Trophoblast cell (in vitro differentiated cells and primary cell): ENCODE results near the gene NPM3.

Source experiments
- DNase-seq, 2 donors: peaks; one replicate each; pipeline ENCODE4 v3.0.0-alpha.2; 2016
- H2AFZ ChIP-seq: 2 replicates; pipeline ENCODE4 v1.6.1; 2013; ENCODE audit warnings: low read length, moderate library complexity, mild to moderate bottlenecking; ENCODE audit not compliant: insufficient read depth, poor library complexity
- H2AK5ac ChIP-seq: 2 replicates; pipeline ENCODE4 v1.6.1; 2013; ENCODE audit warnings: mild to moderate bottlenecking, low read length
- H2BK120ac ChIP-seq: 2 replicates; pipeline ENCODE4 v1.6.1; 2013; ENCODE audit warnings: low read length, mild to moderate bottlenecking, moderate library complexity; ENCODE audit not compliant: insufficient read depth, poor library complexity
- H2BK12ac ChIP-seq: 2 replicates; pipeline ENCODE4 v1.6.1; 2013; ENCODE audit warnings: mild to moderate bottlenecking, low read length, moderate library complexity
- H2BK5ac ChIP-seq: 2 replicates; pipeline ENCODE4 v1.6.1; 2013; ENCODE audit warnings: low read length, low read depth, moderate library complexity, mild to moderate bottlenecking; ENCODE audit not compliant: poor library complexity
- H3K14ac ChIP-seq: 2 replicates; pipeline ENCODE4 v1.6.1; 2013; ENCODE audit warnings: mild to moderate bottlenecking, low read length
- H3K18ac ChIP-seq: 2 replicates; pipeline ENCODE4 v1.6.1; 2013; ENCODE audit warnings: mild to moderate bottlenecking, low read length
- H3K23ac ChIP-seq: 2 replicates; pipeline ENCODE4 v1.6.1; 2013; ENCODE audit warnings: low read length
- H3K27ac ChIP-seq: 2 replicates; pipeline ENCODE4 v1.5.1; 2013; ENCODE audit warnings: low read depth, mild to moderate bottlenecking, inconsistent platforms, low read length, moderate library complexity
- H3K27me3 ChIP-seq: 2 replicates; pipeline ENCODE4 v1.6.1; 2013; ENCODE audit warnings: inconsistent platforms, mild to moderate bottlenecking, low read length, moderate library complexity; ENCODE audit not compliant: insufficient read depth
- H3K36me3 ChIP-seq, 2 experiments: 1 replicate in 1 of 2; 2 replicates in 1 of 2; pipeline ENCODE4 v1.6.1; 2013; ENCODE audit warnings: low read length in 2 of 2, mild to moderate bottlenecking in 2 of 2, moderate library complexity in 1 of 2; ENCODE audit not compliant: insufficient read depth in 2 of 2, control insufficient read depth in 1 of 2
- H3K4ac ChIP-seq: 2 replicates; pipeline ENCODE4 v1.6.1; 2013; ENCODE audit warnings: low read depth, mild to moderate bottlenecking, low read length, moderate library complexity
- H3K4me1 ChIP-seq, 2 experiments: 1 replicate in 1 of 2; 2 replicates in 1 of 2; pipeline ENCODE4 v1.6.1; 2013; ENCODE audit warnings: low read length in 2 of 2, mild to moderate bottlenecking in 2 of 2, moderate library complexity in 1 of 2; ENCODE audit not compliant: insufficient read depth in 2 of 2, control insufficient read depth in 1 of 2
- H3K4me2 ChIP-seq: 2 replicates; pipeline ENCODE4 v1.6.1; 2013; ENCODE audit warnings: inconsistent platforms, mild to moderate bottlenecking, low read length, moderate library complexity
- H3K4me3 ChIP-seq: 2 replicates; pipeline ENCODE4 v1.5.1; 2013; ENCODE audit warnings: mild to moderate bottlenecking, low read depth, low read length, inconsistent platforms
- H3K79me1 ChIP-seq: one replicate; pipeline ENCODE4 v1.6.1; 2013; ENCODE audit warnings: low read length
- H3K79me2 ChIP-seq: 2 replicates; pipeline ENCODE4 v1.6.1; 2013; ENCODE audit warnings: low read length, mild to moderate bottlenecking; ENCODE audit not compliant: control insufficient read depth, insufficient read depth, poor library complexity
- H3K9ac ChIP-seq: 2 replicates; pipeline ENCODE4 v1.6.1; 2013; ENCODE audit warnings: mild to moderate bottlenecking, low read length
- H3K9me3 ChIP-seq: 2 replicates; pipeline ENCODE4 v1.6.1; 2013; ENCODE audit warnings: low read depth, mild to moderate bottlenecking, control low read depth, inconsistent platforms, low read length; ENCODE audit not compliant: insufficient read depth
- H4K12ac ChIP-seq: 2 replicates; pipeline ENCODE4 v1.6.1; 2013; ENCODE audit warnings: low read depth, mild to moderate bottlenecking, low read length, moderate library complexity
- H4K8ac ChIP-seq: 2 replicates; pipeline ENCODE4 v1.6.1; 2013; ENCODE audit warnings: low read depth, mild to moderate bottlenecking, low read length, moderate library complexity
- H4K91ac ChIP-seq: one replicate; pipeline ENCODE4 v1.6.1; 2013; ENCODE audit warnings: low read depth, mild to moderate bottlenecking, low read length, moderate library complexity
- WGBS: extraction: QIAGEN DNeasy Blood & Tissue Kit; methylation state at CpG from one replicate; pipeline ENCODE4 v1.1.7; 2013; ENCODE audit warnings: missing lambda C conversion rate; ENCODE audit not compliant: insufficient read length, insufficient coverage; ENCODE audit errors: extremely low coverage; 5-methylcytosine and 5-hydroxymethylcytosine counted together

NPM3 gene

DNA sequence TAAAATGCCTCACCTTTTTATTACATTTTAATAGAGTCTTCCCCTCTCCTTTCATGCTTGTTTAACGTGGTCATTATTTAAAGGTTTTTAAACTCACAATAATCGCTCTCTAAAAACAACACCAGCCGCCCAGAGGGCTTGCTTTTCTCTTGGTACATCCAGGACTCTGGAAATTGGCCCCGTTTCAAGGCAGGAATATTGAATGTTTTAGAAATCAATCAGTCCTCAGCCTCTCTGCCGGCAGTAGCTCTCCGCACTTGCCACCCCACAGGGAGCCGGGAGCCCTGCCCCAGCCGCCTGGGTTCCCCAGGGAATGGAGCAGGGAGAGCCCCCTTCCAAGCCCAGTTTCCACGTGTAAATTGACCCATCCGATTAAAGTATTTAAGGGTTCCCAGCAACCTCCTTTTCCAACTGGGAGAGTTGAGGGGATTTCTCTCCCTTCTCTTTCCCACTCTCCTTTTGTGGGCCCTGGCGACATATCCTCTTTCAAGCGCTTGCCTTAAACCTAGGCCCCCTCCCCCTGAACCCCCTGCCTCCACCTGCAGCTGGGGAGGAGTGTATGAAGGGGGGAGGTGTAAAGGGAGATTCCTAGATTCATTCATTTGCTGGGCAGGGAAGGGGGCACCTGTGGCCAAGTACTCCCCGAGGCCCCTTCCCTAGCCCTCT is 9.2 kb downstream of the NPM3 start:
- no peaks in the 10 kb centered on the region for H3K79me1 ChIP-seq
- H3K27ac ChIP-seq, result no peak overlapping the region

DNA sequence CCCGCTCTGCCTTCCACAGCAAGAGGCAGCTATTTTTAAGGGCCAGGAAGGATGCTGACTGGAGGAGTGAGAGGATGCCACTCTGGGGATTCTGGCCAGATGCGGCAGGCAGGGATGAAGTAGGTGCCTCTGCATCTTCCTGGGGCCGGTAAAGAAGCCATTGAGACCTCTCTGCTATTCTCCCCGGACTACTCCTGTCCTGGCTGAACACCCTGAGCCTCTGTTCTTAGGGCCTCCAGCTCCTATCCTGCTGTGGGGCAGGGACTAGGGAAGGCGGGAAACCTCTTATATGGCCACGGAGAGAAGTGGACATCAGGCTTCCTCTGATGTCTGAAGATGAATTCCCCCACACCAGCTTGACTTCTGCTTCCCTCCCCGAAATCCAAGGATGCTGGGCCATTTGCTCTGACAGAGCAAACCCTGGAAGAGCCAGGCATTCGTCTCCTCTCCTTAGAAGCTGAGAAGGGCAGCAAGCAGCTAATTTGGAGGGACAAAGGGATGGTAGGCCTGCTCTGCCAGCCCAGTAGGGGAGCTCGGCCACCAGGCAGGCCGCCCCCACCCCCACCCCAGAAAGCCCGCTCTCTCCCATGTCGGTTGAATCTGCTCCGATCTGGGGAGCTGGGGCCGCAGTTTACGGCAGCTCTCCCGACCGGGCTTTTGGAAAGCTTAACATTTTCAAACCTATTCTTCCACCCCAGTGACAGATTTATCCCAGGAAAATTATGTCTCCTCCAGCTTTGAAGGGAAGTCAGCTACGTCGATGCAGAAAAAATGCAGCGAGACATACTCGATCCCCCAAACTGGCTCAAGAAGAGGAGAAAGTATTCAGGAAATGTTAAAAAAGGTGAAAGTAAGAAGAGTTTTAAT is 10.1 kb downstream of the NPM3 start:
- DNase-seq, result no peak

More for the DNA sequence above, 9.2 kb downstream of the NPM3 start:
- H3K36me3 ChIP-seq, result peaks cover 0 to 3% of the 10 kb centered on the region in 2 experiments
- H3K4ac ChIP-seq, result no peak overlapping the region
- H3K79me2 ChIP-seq, result no peaks in the 10 kb centered on the region
- no peak overlapping the region for H2AK5ac ChIP-seq
- no peak overlapping the region for H3K18ac ChIP-seq
- H4K12ac ChIP-seq, result no peak overlapping the region
- H2AFZ ChIP-seq, result no peak overlapping the region
- H3K23ac ChIP-seq, result no peak overlapping the region
- no peak overlapping the region for H3K4me3 ChIP-seq
- DNase-seq, result no peak
- peaks cover 11% of the 10 kb centered on the region for H3K9me3 ChIP-seq
- H3K27me3 ChIP-seq, result peaks cover 64% of the 10 kb centered on the region
- no peak overlapping the region for H2BK5ac ChIP-seq
- no peak overlapping the region for H4K91ac ChIP-seq
- H3K14ac ChIP-seq, result no peak overlapping the region
- no peak overlapping the region for H4K8ac ChIP-seq
- WGBS, result no CpG with 5 or more reads among the region's 13 CpGs
- H3K4me1 ChIP-seq, result peaks cover 0 to 4% of the 10 kb centered on the region in 2 experiments
- H2BK120ac ChIP-seq, result no peak overlapping the region
- H2BK12ac ChIP-seq, result no peak overlapping the region
- H3K9ac ChIP-seq, result no peak overlapping the region
- H3K4me2 ChIP-seq, result no peak overlapping the region

DNA sequence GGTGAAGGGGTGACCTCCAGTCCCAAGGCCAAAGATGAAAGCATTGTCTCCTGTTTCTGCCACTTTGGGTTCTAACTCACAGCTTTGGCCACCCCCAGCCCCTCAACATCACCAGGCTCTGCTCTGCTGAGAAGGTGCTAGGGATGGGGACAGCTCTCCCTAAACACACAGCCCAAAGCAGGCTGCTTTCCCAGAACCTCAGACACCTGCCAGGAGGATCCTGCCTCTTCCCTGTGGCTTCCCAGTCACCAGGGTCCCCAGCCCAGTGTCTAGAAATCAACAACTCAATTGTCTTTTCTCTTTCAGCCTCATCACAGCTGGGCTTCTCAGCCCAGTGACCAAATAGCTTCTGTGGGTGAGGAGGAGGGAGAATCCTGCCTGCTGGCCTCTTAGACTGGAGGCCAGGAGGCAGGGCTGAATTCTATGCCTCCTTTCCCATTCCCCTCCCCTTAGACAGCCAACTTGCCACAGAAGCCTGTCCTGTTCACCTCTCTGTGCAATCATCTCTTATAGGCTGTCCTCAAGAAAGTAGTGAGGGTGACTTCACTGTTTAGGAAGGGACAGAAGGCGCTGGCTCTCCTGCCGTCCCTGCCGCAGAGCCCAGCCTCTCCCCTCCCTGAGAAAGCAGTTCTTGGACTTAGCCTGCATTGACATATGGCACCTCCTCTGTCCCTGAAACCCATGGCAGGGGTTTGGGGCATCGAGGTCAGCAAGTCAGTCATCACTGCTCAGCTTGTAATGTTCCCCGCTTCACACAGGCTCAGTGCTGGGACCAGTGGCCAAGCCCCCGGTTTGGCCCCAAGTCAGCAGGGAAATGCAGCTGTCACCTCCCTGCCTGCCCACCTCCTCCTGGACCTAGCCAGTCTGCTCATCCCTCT is 11.0 kb downstream of the NPM3 start:
- H3K79me2 ChIP-seq, result no peaks in the 10 kb centered on the region
- no peak overlapping the region for H3K4me2 ChIP-seq
- H4K8ac ChIP-seq, result no peak overlapping the region
- no peak overlapping the region for H2BK5ac ChIP-seq
- H2AK5ac ChIP-seq, result no peak overlapping the region
- no peak overlapping the region for H3K9ac ChIP-seq
- H4K12ac ChIP-seq, result no peak overlapping the region
- H3K79me1 ChIP-seq, result no peaks in the 10 kb centered on the region
- H3K36me3 ChIP-seq, result no peaks in the 10 kb centered on the region
- no peak overlapping the region for H3K4me3 ChIP-seq
- peaks cover 46% of the 10 kb centered on the region for H3K27me3 ChIP-seq
- no peak overlapping the region for H3K27ac ChIP-seq
- H3K18ac ChIP-seq, result no peak overlapping the region
- no peak overlapping the region for H3K14ac ChIP-seq
- no peak overlapping the region for H2AFZ ChIP-seq
- WGBS, result no CpG with 5 or more reads among the region's 6 CpGs
- peaks cover 6% of the 10 kb centered on the region for H3K9me3 ChIP-seq
- no peak overlapping the region for H4K91ac ChIP-seq
- no peak overlapping the region for H2BK12ac ChIP-seq
- no peaks in the 10 kb centered on the region for H3K4me1 ChIP-seq
- no peak overlapping the region for H3K23ac ChIP-seq
- no peak overlapping the region for H3K4ac ChIP-seq
- no peak overlapping the region for H2BK120ac ChIP-seq
- DNase-seq, result no peak

More for the DNA sequence above, 10.1 kb downstream of the NPM3 start:
- Histone ChIP-seq H4K91ac (no peak overlapping the region), H3K4me2 (no peak overlapping the region), H3K4me3 (no peak overlapping the region), H3K9ac (no peak overlapping the region), H3K36me3 (peaks cover 0 to 3% of the 10 kb centered on the region in 2 experiments), H3K9me3 (peaks cover 10% of the 10 kb centered on the region), H2BK5ac (no peak overlapping the region), H3K14ac (no peak overlapping the region), H4K8ac (no peak overlapping the region), H3K79me2 (no peaks in the 10 kb centered on the region), H3K23ac (no peak overlapping the region), H3K27ac (no peak overlapping the region), H3K18ac (no peak overlapping the region), H2AFZ (no peak overlapping the region), H3K79me1 (no peaks in the 10 kb centered on the region), H2BK120ac (no peak overlapping the region), H3K4me1 (no peaks in the 10 kb centered on the region), H4K12ac (no peak overlapping the region), H3K4ac (no peak overlapping the region), H3K27me3 (peaks cover 54% of the 10 kb centered on the region), H2AK5ac (no peak overlapping the region), H2BK12ac (no peak overlapping the region)
- WGBS, result no CpG with 5 or more reads among the region's 21 CpGs

DNA sequence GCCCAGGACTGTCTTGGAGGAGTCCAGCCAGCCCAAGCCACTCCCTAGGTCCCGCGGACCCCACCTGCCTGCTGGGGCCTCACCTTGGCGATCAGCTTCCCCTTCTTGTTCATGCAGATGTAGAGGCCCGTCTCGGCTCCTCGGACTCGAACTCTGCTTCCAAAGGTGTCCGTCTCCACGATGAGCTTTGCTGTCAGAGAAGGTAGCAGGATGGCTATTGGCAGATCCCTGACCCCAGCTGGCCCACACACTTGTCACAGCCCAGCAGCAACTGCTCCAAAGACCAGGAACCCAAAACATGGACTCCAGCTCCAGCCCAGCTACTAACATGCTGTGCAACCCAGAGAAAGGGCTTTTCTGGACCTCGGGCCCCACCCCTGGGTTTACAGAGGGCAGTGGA is 11.9 kb downstream of the NPM3 start:
- Histone ChIP-seq H3K27ac (no peak overlapping the region), H4K91ac (no peak overlapping the region), H2BK12ac (no peak overlapping the region), H3K4me3 (no peak overlapping the region), H2BK5ac (no peak overlapping the region), H3K14ac (no peak overlapping the region), H3K23ac (no peak overlapping the region), H3K27me3 (peaks cover 37% of the 10 kb centered on the region), H3K36me3 (no peaks in the 10 kb centered on the region), H3K9me3 (peaks cover 7% of the 10 kb centered on the region), H4K8ac (no peak overlapping the region), H3K79me2 (no peaks in the 10 kb centered on the region), H3K79me1 (no peaks in the 10 kb centered on the region), H3K9ac (no peak overlapping the region), H3K4me2 (no peak overlapping the region), H2BK120ac (no peak overlapping the region), H4K12ac (no peak overlapping the region), H2AFZ (no peak overlapping the region), H3K4ac (no peak overlapping the region), H3K4me1 (no peaks in the 10 kb centered on the region), H2AK5ac (no peak overlapping the region), H3K18ac (no peak overlapping the region)
- DNase-seq, result no peak
- WGBS, result no CpG with 5 or more reads among the region's 10 CpGs
